TTC549 (cell line): Measurements from ENCODE around the gene LSR.
"Not testable (repeated sequence)": the region's sequence is repeated elsewhere in the genome, so short reads cannot be mapped to it uniquely, and the experiment has no call there.

ENCODE experiments used
- FAIRE-seq: peaks from 2 replicates; lab custom pipeline; 2012; peaks lifted over from hg19 to GRCh38; lab: Jason Lieb, UNC

Gene LSR

GRCh38 chr19:35217649-35217990, 31.2 kb upstream of the LSR start:
- no peak for FAIRE-seq

GRCh38 chr19:35219008-35219407, 29.8 kb upstream of the LSR start:
- FAIRE-seq, result no peak

DNA sequence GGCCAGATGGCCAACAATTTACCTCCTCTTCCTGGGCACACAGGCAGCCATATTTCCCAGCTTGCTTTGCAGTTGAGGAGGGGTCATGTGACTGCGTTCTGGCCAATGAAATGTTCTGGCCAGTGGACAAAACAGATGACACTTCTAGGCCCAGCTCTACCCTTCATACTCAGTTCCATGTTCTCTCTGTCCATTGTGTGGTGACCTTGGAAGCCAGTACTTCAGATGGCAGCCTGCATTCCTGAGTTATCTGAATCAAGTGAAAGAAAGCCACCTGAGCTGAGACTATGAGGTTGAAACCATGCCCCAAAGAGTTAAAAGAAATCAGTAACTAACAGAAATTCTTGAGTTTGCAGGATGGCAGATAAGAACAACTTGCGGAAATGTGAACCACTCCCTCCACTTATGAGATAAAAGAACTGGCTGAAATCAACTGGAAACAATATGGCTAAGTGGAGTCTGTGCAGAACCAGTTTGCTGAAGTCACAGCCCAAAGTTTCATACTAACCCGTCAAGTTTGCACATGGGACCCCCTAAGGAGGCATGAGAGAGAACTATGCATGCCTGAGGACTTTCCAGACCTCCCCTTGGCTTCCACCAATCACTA, 28.4 kb upstream of the LSR start:
- FAIRE-seq, result no peak

DNA sequence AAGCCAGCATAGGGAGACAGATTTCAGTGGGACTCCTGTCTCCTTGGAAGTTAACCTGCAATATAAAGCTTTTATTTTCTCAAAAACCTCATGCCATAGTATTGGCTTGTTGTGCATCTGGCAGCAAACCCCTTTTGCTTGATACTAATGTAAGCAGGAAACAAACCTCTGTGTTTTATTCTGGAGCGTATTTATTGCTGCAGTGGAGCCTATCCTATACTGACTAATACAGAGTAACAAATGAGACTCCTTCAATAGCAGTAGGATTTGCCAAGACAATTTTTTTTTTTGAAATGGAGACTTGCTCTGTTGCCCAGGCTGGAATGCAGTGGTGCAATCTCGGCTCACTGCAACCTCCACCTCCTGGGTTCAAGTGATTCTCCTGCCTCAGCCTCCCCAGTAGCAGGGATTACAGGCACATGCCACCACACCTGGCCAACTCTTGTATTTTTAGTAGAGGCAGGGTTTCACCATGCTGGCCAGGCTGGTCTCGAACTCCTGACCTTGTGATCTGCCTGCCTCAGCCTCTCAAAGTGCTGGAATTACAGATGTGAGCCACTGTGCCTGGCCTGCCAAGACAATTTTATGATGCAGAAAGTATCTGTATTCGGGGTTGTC, 27.7 kb upstream of the LSR start:
- not testable (repeated sequence) for FAIRE-seq

GRCh38 chr19:35222373-35223015, 26.3 kb upstream of the LSR start:
- FAIRE-seq, result no peak

DNA sequence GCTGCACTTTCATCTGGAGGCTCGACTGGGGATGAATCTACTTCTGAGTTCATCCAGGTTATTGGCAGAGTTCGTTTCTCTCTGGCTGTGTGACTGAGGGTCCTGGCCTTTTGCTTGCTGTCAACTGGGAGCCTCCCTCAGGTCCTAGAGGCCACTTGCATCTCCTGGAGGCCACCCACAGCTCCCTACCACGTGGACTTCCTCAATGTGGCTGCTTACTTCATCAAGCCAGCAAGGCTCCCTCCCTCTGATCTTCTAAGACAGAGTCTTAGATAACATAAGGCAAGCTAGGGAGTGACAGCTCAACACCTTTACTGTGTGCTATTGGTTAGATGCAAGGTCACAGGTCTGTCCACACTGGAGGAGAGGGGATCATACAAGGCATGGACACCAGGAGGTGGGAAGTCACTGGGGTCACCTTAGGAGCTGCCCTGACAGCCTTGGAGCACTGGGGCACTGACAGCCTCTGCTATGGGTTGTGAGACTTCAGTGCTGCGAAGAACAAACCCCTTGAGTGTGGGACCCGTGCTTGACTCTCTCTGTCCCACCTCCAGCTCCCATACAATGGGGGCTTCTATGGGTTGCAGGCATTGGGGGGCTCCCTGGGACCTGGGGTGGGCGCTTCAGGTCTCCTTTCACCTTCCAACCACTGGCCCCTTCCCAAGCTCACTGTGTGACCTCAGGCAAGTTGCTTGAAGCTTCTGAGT, 25.6 kb upstream of the LSR start:
- no peak for FAIRE-seq

- no peak for FAIRE-seq
These were observed 24.8 kb upstream of the LSR start for GRCh38 chr19:35223862-35224505.

- no peak for FAIRE-seq
These were observed 23.9 kb upstream of the LSR start for GRCh38 chr19:35224681-35225571.

DNA sequence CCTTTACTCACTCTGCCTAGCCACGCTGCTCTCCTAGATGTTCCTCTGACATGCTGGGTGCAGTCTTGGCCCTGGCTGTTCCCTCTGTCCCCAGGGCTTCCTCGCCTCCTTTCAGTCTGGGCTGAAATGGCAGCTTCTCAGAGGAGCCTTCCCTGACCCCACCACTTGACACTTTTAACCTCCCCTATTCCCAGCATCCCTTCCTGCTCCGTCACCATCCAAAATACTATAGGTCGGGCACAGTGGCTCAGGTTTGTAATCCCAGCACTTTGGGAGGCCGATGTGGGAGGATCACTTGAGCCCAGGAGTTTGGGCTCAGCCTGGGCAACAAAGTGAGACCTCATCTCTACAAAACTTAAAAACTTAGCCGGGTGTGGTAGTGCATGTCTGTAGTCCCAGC, 22.9 kb upstream of the LSR start:
- FAIRE-seq, result no peak

- FAIRE-seq, result no peak
These were observed 22.1 kb upstream of the LSR start for GRCh38 chr19:35226748-35227147.

DNA sequence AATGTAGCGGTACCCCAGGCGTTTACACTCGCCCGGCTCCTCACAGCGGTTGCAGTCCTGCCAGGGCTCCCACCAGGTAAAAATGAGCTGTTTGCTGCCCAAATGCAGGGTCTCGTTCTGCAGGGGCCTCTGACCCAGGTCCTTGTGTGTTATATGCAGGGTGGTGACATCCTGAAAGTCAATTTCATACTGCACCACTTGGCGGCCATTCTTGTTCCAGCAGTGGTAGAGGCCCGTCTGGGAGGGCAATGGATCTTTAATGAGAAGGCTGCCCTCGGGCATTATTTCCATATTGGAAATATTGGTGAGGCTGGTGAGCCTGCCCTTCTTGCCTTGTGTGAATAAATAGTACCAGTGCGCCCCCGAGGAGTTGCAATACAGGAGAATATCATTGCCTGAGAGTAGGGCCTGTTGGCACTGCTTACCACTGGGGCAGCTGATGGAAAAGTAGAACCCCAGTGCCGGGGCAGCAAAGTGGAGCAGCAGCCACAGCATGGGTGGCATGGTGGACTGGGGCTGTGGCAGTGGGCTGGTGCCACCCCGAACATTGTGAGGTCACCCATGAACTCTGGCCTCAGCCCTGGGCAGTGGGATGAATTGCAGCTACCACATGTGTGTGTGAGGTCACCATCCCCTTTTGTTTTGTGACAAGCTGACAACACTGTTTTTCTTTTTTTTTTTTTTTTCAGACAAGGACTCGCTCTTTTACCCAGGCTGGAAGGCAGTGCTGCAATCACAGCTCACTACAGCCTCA, 20.4 kb upstream of the LSR start, which contains the start of gene FAM187B:
Gene FAM187B, minus strand, starts transcription at position 563 of the 754 bp plus-strand sequence. Its CDS starts 59 bp downstream, at position 504.
- FAIRE-seq, result no peak

- FAIRE-seq, result no peak
These were observed 19.2 kb upstream of the LSR start for GRCh38 chr19:35229601-35230000.

DNA sequence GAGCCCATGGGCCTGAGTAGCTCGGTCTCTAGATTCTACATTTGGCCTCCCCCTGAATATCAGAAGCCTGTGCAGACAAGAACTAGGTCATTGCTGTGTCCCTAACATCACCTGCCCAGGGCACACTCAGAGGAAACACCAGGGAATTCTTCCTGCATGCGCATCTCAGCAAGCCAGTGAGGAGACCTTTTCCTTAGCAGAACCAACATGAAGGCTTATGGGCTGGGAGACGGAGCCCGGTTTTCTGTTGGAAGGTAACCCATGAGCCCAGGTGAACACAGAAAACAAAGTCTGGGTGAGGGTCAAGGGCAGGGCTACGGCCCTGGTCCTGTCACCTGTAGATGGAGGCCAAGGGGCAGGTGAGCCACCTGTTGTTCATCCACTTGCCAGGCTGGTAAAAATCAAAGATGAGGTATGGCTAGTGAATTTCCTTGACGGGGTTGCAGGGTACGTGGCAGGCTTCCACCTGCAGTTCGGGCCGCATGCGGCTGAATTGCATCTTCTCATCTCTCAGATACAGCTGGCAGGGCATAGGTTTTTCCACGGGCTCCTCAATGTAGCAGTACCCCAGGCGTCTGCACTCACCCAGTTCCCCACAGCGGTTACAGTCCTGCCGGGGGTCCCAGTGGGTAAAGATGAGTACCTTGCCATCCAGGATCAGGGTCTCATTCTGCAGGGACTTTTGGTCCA, 16.7 kb upstream of the LSR start:
- FAIRE-seq, result no peak

DNA sequence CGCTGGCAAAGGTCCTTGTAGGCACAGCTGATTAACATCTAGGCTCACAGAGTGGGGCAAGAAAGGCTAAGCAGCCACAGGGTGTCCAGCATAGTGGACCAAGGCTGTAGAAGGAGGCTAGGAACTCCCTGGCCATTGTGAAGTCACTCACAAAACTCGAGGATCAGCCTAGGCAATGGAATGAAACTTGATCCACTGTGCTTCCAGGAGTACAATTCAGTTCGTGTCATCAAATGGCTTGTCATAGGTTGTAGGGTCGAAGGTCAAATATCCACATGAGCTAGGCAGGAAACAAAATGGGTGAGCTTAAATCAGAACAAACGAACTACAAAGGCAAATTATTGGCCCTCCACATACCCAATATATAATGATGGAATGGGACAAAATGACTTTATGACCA, 15.9 kb upstream of the LSR start:
- no peak for FAIRE-seq

GRCh38 chr19:35236638-35237400, 12.0 kb upstream of the LSR start:
- no peak for FAIRE-seq

GRCh38 chr19:35239597-35239996, 9.2 kb upstream of the LSR start:
- not testable (repeated sequence) for FAIRE-seq

DNA sequence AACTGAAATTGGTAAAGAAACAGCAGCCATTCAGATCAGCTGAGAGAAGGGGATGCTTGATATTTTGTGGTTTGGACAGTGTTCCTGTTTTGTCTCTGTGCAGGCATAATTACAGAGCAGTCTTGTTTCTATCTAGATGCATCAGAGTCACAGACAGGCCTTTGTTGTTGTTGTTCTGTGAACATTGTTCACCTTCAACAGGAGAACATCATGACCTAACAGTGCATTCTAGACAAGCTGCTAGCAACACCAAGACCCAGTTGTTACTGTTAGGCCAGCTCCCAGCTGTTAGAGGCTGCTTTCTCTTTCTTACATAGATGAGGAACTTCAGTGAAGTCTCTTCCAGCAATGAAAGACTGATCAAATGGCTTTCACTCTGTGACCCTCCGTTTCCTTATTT, 8.5 kb upstream of the LSR start:
- no peak for FAIRE-seq

DNA sequence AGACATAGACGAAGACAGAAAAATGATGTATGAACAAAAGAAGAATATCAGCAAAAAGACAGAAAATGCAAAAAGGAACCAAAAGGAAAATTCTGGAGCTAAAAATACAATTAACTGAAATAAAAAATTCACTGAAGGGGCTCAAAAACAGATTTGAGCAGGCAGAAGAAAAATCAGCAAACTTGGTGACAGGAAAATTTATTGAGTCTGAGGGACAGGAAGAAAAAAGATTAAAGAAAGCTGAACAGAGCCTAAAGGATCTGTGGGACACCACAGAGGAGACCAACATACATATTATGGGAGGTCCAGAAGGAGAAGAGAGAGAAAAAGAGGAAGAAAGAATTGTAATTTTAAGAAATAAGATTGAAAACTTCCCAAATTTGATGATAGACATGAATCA, 7.4 kb upstream of the LSR start:
- FAIRE-seq, result no peak

GRCh38 chr19:35246466-35247092, 2.2 kb upstream of the LSR start:
- FAIRE-seq, result no peak
